GM18526 (cell line): ENCODE results near the gene GSTK1.

ENCODE experiments used
- POLR2A ChIP-seq: IDR thresholded peaks from 3 replicates; pipeline ENCODE4 v1.6.1; 2011; ENCODE audit not compliant: insufficient read length; ENCODE audit errors: extremely low read depth

GSTK1 gene

DNA sequence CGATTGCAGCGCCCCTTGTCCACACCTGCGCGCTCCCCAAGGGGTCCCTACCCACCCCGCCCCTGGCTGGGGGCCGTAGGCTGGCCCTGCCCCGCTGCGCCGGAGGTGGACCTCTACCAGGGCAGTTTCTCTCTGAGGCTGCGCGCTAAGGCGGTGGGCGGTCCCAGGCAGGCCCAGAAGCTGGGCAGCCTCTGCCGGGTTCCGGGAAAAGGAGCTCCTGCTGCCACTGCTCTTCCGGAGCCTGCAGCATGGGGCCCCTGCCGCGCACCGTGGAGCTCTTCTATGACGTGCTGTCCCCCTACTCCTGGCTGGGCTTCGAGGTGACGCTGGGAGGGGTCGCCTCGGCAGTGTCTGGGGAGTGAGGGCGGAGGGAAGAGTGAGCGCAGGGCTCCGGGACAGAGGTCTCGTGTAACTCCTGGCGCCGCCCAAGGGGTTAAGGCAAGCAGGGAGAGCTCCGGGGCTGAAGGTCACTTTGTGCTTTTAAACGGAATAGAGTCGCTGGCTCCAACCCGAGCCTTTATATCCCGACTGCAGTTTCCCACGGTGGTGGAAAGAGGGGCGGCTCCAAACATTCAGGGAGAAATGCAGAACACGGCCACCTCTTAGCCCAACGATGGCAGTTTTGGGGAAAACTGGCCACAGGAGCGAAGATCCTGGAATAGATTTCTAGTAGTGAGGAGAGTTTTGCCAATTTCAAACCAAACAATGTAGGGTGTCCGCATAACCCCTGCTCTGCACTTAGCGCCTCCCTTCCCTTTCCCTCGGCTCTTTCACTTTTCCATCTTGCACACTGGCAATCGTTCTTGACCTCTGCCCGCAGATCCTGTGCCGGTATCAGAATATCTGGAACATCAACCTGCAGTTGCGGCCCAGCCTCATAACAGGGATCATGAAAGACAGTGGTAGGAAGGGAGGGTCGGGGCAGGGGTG, at the start of gene GSTK1:
Gene GSTK1, plus strand, starts transcription at position 176 of the 930 bp plus-strand sequence. Its CDS starts 73 bp downstream, at position 249.
- TF ChIP-seq POLR2A, result peak; percentile 97

DNA sequence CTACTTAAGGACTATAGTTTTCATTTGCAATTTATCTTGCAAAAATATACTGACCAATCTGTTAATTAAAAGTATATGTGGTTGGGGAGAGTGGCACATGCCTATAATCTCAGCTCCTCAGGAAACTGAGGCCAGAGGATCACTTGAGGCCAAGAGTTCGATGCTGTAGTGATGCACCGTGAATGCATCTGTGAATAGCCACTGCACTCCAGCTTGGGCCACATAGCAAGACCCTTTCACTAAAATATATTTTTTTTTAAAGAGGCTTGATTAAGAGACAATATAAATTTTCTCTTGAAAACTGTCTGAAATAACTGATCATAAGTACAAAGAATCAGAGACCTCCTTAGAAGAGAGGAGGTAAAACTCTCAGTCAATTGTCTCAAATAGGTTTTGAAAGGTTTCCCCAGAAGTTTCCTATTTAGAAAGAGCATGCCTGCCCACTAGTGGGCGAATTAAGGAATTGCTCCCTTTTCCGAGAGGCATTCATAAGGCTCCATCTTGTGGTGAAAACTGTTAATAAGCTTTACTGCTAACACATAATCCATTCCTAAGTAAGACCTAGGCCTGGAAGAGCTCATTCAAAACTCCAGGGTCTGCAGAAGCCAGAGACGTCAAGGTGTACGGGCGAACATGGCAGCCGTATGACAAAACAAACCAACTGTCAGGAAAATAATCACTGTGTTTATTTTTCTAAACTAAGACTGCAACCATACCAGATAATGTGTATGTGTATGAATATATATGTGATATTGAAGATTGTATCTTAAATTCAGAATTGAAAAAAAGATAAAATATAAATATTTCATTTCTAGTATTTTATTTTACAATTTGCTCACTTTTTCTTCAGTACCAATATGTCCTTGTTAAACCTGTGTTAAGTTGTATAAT, 48.2 kb upstream of the GSTK1 start:
- TF ChIP-seq POLR2A, result no peak

DNA sequence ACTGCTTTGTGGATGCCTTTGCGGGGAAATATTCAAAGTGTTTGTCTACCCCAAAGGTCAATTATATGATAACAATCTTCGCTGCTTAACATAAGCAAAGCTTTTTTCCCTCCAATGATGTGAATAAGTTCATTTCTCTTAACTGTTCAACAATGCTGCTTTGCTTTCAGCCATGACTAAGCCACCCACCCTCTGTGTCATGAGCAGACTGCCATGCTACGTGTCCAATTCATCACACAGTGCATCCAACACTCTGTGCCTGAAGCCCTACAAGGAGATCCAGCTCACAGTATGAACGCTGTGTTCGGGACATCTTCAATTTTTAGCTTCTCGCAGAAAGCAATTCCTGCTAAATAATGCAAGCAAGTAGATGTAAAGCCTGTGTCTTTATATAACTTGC, 47.1 kb upstream of the GSTK1 start:
- TF ChIP-seq POLR2A, result no peak

DNA sequence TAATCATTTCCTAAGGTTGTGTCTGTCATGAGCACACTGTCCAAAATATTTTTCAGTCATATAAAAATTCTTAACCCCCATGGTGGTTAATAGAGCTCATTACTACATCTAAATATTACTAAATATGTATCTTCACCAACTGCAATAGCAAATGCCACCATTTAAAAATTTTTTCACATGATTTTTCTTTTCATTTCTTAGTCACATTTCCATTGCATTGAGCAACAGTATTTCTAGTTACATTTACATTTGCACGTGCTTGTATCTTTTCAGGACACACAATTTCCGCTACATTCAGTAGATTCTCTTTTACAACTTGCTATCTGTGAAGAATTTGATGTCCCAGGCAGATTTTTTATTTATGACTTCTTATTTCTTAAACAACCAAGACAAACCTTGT, 46.6 kb upstream of the GSTK1 start:
- TF ChIP-seq POLR2A, result no peak

DNA sequence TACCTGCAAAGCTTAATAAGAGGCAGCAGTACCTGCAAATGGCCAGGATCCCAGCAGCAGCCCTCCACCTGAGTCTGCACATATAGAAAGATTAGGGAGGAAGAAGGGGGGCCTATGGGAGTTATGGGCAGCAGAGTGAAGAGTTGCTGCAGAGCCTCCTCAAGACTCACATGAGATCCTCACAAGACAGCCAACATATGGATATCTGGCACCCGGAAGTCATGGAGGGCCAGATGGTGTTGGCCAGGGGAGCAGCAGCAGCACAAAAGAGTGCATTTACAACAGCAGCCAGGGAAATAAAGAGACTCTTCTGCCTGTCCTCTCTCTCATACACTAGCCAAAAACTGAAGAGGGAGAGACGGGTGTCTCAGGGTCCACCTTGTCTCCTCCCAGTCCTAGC, 45.4 kb upstream of the GSTK1 start:
- no peak for TF ChIP-seq POLR2A

DNA sequence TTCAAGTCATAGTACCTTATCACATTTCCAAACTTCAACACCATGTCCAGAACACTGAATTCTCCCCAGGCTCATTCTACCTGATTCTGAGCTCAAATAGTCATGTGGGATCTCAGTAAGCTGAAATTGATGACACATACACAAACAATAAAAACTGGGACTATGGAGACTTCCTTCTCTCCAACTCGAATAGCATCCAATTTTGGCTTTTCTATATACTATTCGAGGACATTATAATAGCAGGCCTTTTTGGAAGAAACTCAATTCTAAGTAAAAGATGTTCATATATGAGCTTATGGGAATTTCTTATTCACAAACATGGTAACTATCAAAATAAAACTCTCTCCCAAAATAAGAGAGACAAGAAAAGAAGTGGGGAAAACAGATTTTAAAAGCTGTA, 42.0 kb upstream of the GSTK1 start:
- TF ChIP-seq POLR2A, result no peak

DNA sequence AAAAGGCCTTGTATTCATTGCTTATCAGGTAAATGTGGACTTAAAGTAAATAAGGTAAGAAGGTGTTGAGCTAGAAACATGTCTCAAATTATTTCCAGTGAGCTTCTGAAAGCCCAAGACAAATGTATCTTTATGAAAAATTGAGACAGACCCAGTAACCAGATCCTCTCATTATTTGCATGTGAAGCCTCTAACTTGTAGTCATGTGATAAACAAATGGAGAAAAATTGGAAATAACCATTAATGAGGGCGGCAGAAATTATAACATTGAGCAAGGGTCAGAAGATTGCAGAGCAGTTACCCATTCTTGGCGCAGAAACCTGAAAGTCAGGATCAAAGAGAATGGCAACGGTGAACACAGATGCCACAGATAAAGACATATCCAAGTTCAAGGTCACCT, 41.5 kb upstream of the GSTK1 start, which contains the start of gene TAS2R40:
Gene TAS2R40, plus strand, starts transcription at position 301 of the 400 bp plus-strand sequence. Its CDS starts 42 bp downstream, at position 343.
- no peak for TF ChIP-seq POLR2A

DNA sequence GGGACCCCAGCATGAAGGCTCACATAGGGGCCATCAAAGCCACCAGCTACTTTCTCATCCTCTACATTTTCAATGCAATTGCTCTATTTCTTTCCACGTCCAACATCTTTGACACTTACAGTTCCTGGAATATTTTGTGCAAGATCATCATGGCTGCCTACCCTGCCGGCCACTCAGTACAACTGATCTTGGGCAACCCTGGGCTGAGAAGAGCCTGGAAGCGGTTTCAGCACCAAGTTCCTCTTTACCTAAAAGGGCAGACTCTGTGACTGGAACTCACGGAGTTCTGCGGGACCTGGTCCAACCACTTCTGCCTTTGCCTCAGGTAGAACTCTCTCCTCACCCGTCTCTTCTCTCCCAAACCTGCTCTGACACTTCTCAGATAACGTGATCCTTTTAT, 40.5 kb upstream of the GSTK1 start:
- no peak for TF ChIP-seq POLR2A

DNA sequence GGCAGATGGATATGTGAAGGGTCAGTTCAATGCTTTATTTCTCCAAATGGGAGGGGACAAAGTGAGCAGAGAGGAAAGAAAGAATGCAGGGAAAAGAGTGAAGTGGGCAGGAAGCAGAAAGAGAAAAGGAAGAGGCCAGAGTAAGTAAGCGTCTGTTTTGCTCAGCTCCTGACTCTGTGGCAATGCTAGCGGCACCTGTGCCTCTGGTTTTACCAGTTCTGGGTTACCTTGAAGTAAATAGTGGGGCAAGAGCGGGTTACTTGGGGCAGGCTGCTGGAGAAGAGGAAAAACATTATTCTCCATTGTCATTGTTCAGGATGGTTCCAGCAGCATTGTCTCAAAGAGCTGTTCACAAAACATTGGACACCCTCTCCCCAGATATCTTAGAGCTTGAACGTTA, 39.5 kb upstream of the GSTK1 start:
- TF ChIP-seq POLR2A, result no peak

DNA sequence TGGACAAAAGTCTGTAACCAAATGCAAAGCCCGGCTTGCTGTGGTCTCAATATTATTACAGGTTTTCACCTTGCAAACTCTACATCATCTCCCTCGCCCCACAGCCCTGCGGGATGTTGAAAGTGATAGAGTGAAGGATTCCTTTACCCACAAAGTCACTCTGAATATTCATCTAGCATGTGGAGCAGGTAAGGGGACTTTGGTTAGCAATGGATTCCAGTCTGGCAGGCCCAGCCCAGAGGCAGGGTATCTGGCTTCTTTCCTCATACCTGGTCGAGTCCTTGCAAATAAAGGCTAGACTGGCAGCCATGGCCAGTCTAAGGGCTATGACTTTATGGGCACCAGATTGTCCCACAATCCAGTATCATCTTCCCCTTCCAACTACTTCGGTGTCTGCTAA, 38.2 kb upstream of the GSTK1 start:
- no peak for TF ChIP-seq POLR2A

DNA sequence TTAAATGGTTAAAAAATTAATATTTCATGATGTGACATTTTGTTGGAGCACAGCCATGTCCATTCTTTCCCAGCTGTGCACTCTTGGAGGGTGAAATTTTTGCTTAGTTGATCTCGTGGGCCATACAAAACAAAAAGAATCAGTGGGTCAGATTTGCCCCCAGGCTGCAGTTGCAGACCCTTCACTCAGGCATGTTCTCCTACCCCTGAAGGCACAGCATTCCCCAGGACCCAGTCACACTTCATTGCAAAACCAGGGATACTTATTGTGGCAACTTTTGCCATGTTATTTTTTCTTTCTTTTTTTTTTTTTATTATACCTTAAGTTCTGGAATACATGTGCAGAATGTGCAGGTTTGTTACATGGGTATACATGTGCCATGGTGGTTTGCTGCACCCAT, 35.4 kb upstream of the GSTK1 start:
- no peak for TF ChIP-seq POLR2A

DNA sequence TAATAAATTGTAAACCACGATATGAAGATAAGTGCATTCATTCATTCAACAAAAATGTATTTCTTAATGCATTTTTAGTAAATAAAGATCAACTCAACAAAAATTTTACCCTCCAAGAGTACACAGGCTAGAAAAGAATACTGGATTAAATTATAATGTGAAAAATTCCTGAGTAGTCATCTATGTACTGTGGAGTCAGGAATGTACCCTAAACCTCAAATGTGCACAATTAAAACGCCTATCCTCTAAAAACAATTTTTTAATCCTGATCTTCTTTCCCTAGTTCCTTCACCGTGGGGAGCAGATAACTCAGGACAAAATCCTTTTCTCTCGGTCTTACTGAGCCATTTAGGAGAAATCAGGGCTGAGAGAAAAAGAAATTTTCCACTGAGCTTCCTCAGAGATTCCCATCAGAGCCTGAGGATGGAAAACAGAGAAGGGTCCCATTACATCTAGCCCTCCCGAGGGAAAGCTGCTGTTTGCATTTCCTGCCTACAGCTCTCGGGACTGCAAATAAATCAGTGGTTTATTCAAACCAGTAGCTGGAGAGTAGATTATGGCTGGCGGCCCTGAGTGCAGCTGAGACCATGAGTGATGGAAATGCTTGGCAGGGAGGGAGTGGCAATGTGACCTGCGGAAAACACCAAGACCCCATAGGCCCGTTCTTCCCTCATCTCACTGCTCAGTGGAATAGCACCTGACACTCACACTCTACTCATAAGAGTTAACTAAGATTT, 34.0 kb upstream of the GSTK1 start:
- no peak for TF ChIP-seq POLR2A

DNA sequence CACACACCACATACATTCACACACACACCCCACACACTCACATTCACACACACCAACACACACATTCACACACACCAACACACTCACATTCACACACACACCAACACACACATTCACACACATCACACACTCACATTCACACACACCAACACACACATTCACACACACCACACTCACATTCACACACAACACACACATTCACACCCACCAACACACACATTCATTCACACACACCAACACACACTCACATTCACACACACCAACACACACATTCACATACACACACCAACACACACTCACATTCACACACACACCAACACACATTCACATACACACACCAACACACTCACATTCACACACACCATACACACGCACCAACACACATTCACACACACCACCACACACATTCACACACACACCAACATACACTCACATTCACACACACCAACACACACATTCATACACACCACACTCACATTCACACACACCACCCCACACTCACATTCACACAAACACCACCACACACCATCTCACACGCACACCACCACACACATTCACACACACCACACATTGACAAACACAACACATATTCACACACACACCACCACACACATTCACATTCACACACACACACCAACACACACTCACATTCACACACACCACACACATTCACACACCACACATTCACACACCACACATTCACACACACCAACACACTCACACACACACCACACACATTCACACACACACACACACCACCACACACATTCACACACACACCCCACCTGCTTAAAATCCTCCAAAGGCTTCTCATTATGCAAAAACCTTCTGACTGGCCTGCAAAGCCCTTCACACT, 32.4 kb upstream of the GSTK1 start:
- no peak for TF ChIP-seq POLR2A

DNA sequence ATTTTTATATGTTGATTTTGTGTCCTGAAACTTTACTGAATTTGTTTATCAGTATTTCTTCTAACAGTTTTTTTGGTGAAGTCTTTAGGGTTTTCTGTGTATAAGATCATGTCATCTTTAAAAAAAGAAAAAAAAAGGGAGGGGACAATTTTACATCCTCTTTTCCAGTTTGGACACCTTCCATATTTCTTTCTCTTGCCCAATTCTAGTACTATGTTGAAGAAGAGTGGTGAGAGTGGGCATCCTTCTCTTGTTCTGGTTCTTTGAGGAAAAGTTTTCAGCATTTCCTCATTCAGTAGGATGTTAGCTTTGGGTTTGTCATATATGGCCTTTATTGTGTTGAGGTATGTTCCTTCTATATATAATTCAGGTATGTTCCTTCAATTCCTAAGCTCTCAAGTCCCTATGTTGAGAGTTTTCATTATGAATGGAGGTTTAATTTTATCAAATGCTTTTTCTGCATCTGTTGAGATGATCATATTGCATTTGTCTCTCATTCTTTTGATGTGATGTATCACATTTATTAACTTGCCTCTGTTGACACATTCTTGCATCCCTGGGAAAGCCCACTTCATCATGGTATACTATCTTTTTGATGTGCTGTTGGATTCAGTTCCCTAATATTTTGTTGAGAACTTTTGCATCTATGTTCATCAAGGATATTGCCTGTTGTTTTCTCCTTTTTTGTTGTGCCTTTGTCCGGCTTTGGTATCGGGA, 29.3 kb upstream of the GSTK1 start:
- no peak for TF ChIP-seq POLR2A
